Lower leg skin (tissue), 3 donors: ENCODE measurements around the gene COASY.
"Not testable (repeated sequence)": the region's sequence is repeated elsewhere in the genome, so short reads cannot be mapped to it uniquely, and the experiment has no call there.

Experiments
- CTCF ChIP-seq, 3 donors: fragments of 450-650 bp; IDR thresholded peaks; one replicate each; pipeline ENCODE4 v1.5.1; 2016; ENCODE audit warnings: antibody characterized with exemption in 3 of 3, mild to moderate bottlenecking in 3 of 3, moderate library complexity in 2 of 3
- POLR2A ChIP-seq, 2 donors: fragments of 450-650 bp; IDR thresholded peaks; one replicate each; pipeline ENCODE4 v1.6.1; 2016 to 2017; ENCODE audit warnings: antibody characterized with exemption in 2 of 2, mild to moderate bottlenecking in 1 of 2, moderate library complexity in 1 of 2

- TF ChIP-seq CTCF, POLR2A (IDR thresholded peaks at IDR 0.05): not testable (repeated sequence)
These were observed 21.4 kb upstream of the COASY start for GRCh38 chr17:42540558-42540957.
